Activated T-cell treated with anti-CD3 and anti-CD28 coated beads, Interleukin-2, amount 50 U/mL, for 24 hours (primary cell): Measurements from ENCODE around the gene PCSK5.

ENCODE experiments used
- DNase-seq: peaks from one replicate; pipeline ENCODE4 v3.0.0-alpha.2; 2020
- H3K27ac Mint-ChIP-seq: 2 replicates; pipeline ENCODE4 v1.8.0; 2020; ENCODE audit warnings: mild to moderate bottlenecking, mixed read lengths
- H3K27me3 Mint-ChIP-seq: 2 replicates; pipeline ENCODE4 v1.8.0; 2020; ENCODE audit warnings: mixed read lengths
- H3K36me3 Mint-ChIP-seq: 2 replicates; pipeline ENCODE4 v1.8.0; 2020; ENCODE audit warnings: low read depth, mixed read lengths
- H3K4me1 Mint-ChIP-seq: 2 replicates; pipeline ENCODE4 v1.8.0; 2020; ENCODE audit warnings: low read depth, mixed read lengths
- H3K4me3 Mint-ChIP-seq: 2 replicates; pipeline ENCODE4 v1.8.0; 2020; ENCODE audit warnings: mild to moderate bottlenecking, moderate library complexity, mixed read lengths
- H3K9me3 Mint-ChIP-seq: 2 replicates; pipeline ENCODE4 v1.8.0; 2020; ENCODE audit warnings: mixed read lengths

Gene PCSK5

GRCh38 chr9:76240578-76240977, 350.1 kb downstream of the PCSK5 start:
- no peaks in the 10 kb centered on the region for H3K27me3 Mint-ChIP-seq
- H3K4me3 Mint-ChIP-seq, result no peak overlapping the region
- H3K36me3 Mint-ChIP-seq, result no peaks in the 10 kb centered on the region
- no peak overlapping the region for H3K27ac Mint-ChIP-seq
- no peaks in the 10 kb centered on the region for H3K9me3 Mint-ChIP-seq
- H3K4me1 Mint-ChIP-seq, result no peaks in the 10 kb centered on the region
- DNase-seq, result no peak

- no peaks in the 10 kb centered on the region for H3K4me1 Mint-ChIP-seq
- no peak overlapping the region for H3K4me3 Mint-ChIP-seq
- no peaks in the 10 kb centered on the region for H3K27me3 Mint-ChIP-seq
- DNase-seq, result no peak
- H3K27ac Mint-ChIP-seq, result no peak overlapping the region
- no peaks in the 10 kb centered on the region for H3K36me3 Mint-ChIP-seq
- H3K9me3 Mint-ChIP-seq, result no peaks in the 10 kb centered on the region
Measured at GRCh38 chr9:76245518-76245917, 355.0 kb downstream of the PCSK5 start.

- Mint-ChIP-seq H3K4me3 (no peak overlapping the region), H3K9me3 (no peaks in the 10 kb centered on the region), H3K36me3 (no peaks in the 10 kb centered on the region), H3K27me3 (no peaks in the 10 kb centered on the region), H3K4me1 (no peaks in the 10 kb centered on the region), H3K27ac (no peak overlapping the region)
- no peak for DNase-seq
Measured at GRCh38 chr9:76246680-76247079, 356.2 kb downstream of the PCSK5 start.

- Mint-ChIP-seq H3K36me3 (no peaks in the 10 kb centered on the region), H3K4me3 (no peak overlapping the region), H3K9me3 (no peaks in the 10 kb centered on the region), H3K4me1 (no peaks in the 10 kb centered on the region), H3K27ac (no peak overlapping the region), H3K27me3 (no peaks in the 10 kb centered on the region)
- no peak for DNase-seq
Measured at GRCh38 chr9:76247426-76247825, 357.0 kb downstream of the PCSK5 start.

GRCh38 chr9:76249309-76249708, 358.8 kb downstream of the PCSK5 start:
- H3K4me1 Mint-ChIP-seq, result no peaks in the 10 kb centered on the region
- no peaks in the 10 kb centered on the region for H3K27me3 Mint-ChIP-seq
- no peak overlapping the region for H3K4me3 Mint-ChIP-seq
- no peak for DNase-seq
- no peaks in the 10 kb centered on the region for H3K36me3 Mint-ChIP-seq
- H3K9me3 Mint-ChIP-seq, result no peaks in the 10 kb centered on the region
- H3K27ac Mint-ChIP-seq, result no peak overlapping the region

GRCh38 chr9:76255781-76256455, 365.4 kb downstream of the PCSK5 start:
- H3K9me3 Mint-ChIP-seq, result no peaks in the 10 kb centered on the region
- no peaks in the 10 kb centered on the region for H3K27me3 Mint-ChIP-seq
- H3K4me1 Mint-ChIP-seq, result no peaks in the 10 kb centered on the region
- H3K36me3 Mint-ChIP-seq, result no peaks in the 10 kb centered on the region
- DNase-seq, result no peak
- H3K4me3 Mint-ChIP-seq, result no peak overlapping the region
- H3K27ac Mint-ChIP-seq, result no peak overlapping the region

GRCh38 chr9:76257311-76257710, 366.8 kb downstream of the PCSK5 start:
- H3K4me1 Mint-ChIP-seq, result no peaks in the 10 kb centered on the region
- H3K27ac Mint-ChIP-seq, result no peak overlapping the region
- H3K4me3 Mint-ChIP-seq, result no peak overlapping the region
- no peaks in the 10 kb centered on the region for H3K36me3 Mint-ChIP-seq
- H3K9me3 Mint-ChIP-seq, result no peaks in the 10 kb centered on the region
- H3K27me3 Mint-ChIP-seq, result no peaks in the 10 kb centered on the region
- DNase-seq, result no peak

GRCh38 chr9:76266649-76267283, 376.3 kb downstream of the PCSK5 start:
- DNase-seq, result no peak
- H3K4me1 Mint-ChIP-seq, result no peaks in the 10 kb centered on the region
- H3K9me3 Mint-ChIP-seq, result no peaks in the 10 kb centered on the region
- no peaks in the 10 kb centered on the region for H3K36me3 Mint-ChIP-seq
- no peak overlapping the region for H3K4me3 Mint-ChIP-seq
- no peak overlapping the region for H3K27ac Mint-ChIP-seq
- no peaks in the 10 kb centered on the region for H3K27me3 Mint-ChIP-seq

GRCh38 chr9:76267284-76267652, 376.8 kb downstream of the PCSK5 start:
- no peak for DNase-seq

GRCh38 chr9:76269789-76270188, 379.3 kb downstream of the PCSK5 start:
- Mint-ChIP-seq H3K9me3 (no peaks in the 10 kb centered on the region), H3K27me3 (no peaks in the 10 kb centered on the region), H3K36me3 (no peaks in the 10 kb centered on the region), H3K4me1 (no peaks in the 10 kb centered on the region), H3K4me3 (no peak overlapping the region), H3K27ac (no peak overlapping the region)
- no peak for DNase-seq

More at GRCh38 chr9:76267284-76267652, 376.8 kb downstream of the PCSK5 start:
- H3K27ac Mint-ChIP-seq, result no peak overlapping the region
- H3K36me3 Mint-ChIP-seq, result no peaks in the 10 kb centered on the region
- H3K4me3 Mint-ChIP-seq, result no peak overlapping the region
- H3K4me1 Mint-ChIP-seq, result no peaks in the 10 kb centered on the region
- H3K27me3 Mint-ChIP-seq, result no peaks in the 10 kb centered on the region
- no peaks in the 10 kb centered on the region for H3K9me3 Mint-ChIP-seq

GRCh38 chr9:76271755-76272154, 381.3 kb downstream of the PCSK5 start:
- no peaks in the 10 kb centered on the region for H3K27me3 Mint-ChIP-seq
- H3K36me3 Mint-ChIP-seq, result no peaks in the 10 kb centered on the region
- DNase-seq, result no peak
- H3K9me3 Mint-ChIP-seq, result no peaks in the 10 kb centered on the region
- H3K27ac Mint-ChIP-seq, result no peak overlapping the region
- H3K4me3 Mint-ChIP-seq, result no peak overlapping the region
- H3K4me1 Mint-ChIP-seq, result no peaks in the 10 kb centered on the region

- Mint-ChIP-seq H3K4me3 (no peak overlapping the region), H3K36me3 (no peaks in the 10 kb centered on the region), H3K4me1 (no peaks in the 10 kb centered on the region), H3K27ac (no peak overlapping the region), H3K27me3 (peaks cover 3% of the 10 kb centered on the region), H3K9me3 (no peaks in the 10 kb centered on the region)
- no peak for DNase-seq
Measured at GRCh38 chr9:76289042-76289441, 398.6 kb downstream of the PCSK5 start.

GRCh38 chr9:76289703-76290102, 399.2 kb downstream of the PCSK5 start:
- no peaks in the 10 kb centered on the region for H3K36me3 Mint-ChIP-seq
- no peaks in the 10 kb centered on the region for H3K9me3 Mint-ChIP-seq
- no peak for DNase-seq
- H3K27me3 Mint-ChIP-seq, result no peaks in the 10 kb centered on the region
- no peak overlapping the region for H3K27ac Mint-ChIP-seq
- no peak overlapping the region for H3K4me3 Mint-ChIP-seq
- no peaks in the 10 kb centered on the region for H3K4me1 Mint-ChIP-seq

GRCh38 chr9:76290555-76290954, 400.1 kb downstream of the PCSK5 start:
- Mint-ChIP-seq H3K4me3 (no peak overlapping the region), H3K36me3 (no peaks in the 10 kb centered on the region), H3K27me3 (no peaks in the 10 kb centered on the region), H3K27ac (no peak overlapping the region), H3K9me3 (no peaks in the 10 kb centered on the region), H3K4me1 (no peaks in the 10 kb centered on the region)
- no peak for DNase-seq

- Mint-ChIP-seq H3K36me3 (no peaks in the 10 kb centered on the region), H3K4me3 (no peak overlapping the region), H3K4me1 (peaks cover under 1% of the 10 kb centered on the region), H3K27ac (no peak overlapping the region), H3K27me3 (no peaks in the 10 kb centered on the region), H3K9me3 (no peaks in the 10 kb centered on the region)
- no peak for DNase-seq
Measured at GRCh38 chr9:76292246-76292645, 401.8 kb downstream of the PCSK5 start.
